H54 (cell line): ENCODE measurements around the gene SCAPER.

ENCODE experiments used
- DNase-seq: peaks from one replicate; pipeline ENCODE4 v3.0.0; 2011; ENCODE audit warnings: low spot score, mixed read lengths; ENCODE audit not compliant: insufficient read length
- FAIRE-seq: peaks from 3 replicates; lab custom pipeline; 2011; peaks lifted over from hg19 to GRCh38; lab: Jason Lieb, UNC
- POLR2A ChIP-seq: IDR thresholded peaks from 2 replicates; pipeline ENCODE4 v1.6.1; 2011; ENCODE audit warnings: low read depth, mild to moderate bottlenecking, low read length

The SCAPER gene

DNA sequence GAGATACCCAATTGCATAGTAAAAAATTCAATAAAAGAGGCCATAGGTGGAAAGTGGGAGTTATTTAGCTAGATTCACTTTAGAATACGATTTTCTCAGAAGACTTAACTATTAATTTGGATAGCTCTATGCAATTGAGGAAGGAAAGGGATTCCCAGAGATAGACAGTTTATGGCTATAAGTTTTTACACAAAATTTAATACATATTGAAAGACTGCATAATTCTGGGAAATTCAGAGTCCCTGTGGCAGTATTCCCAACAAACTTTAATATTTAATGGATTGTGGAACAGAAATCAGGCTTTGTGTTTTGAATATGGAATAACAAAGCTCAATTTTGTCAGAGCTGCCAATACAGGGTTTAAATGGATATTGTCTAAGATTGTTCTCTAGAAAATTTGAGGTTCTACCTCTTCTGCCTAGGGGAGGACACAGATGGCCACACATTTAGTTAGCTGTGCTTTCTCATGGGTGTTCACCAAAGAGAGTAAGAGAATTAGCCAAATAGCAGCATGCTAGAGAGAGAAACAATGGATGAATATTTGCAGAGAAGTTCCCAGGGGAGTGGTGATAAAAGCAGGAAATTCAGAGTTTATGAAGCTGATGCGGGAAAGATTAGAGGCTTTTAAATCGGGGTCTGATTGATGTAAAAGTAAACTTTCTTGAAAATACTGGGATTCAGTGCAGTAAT is 560.1 kb downstream of the SCAPER start:
- no peak for FAIRE-seq
- no peak for TF ChIP-seq POLR2A

DNA sequence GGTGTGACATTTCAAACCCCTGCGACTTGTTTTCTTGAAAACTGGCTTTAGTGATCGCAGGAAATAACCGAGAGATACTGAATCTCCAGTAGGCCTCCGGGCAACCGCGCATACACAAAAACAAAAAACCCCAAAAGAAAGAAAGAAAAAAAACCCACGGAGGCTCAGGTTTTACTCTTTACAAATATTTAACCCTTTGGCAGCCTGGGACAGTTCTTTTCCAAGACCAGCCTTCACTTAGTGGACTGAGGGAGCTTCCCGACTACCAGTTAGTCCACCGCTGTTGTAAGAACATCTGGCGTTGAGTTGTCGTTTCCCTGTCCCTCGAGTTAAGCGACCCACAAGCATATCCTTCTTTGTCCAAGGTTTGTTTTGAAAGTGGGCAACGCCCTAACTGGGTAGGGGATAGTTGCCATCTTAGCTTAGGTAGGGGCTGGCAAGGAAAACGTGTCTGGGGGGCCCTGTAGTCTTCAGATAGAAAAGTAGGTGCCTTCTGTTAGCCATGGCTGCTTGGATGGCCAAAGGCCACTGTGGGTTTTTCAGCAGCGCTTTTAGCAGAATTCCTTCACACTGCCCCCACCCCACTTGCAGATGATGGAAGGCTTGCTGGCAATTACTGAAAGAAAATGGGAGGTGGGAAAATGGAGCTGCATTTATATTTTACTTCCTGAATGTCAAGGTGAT is 561.7 kb downstream of the SCAPER start:
- TF ChIP-seq POLR2A: no peak
- FAIRE-seq (no peak), DNase-seq (no peak)

More for the DNA sequence above, 560.1 kb downstream of the SCAPER start:
- no peak for DNase-seq

DNA sequence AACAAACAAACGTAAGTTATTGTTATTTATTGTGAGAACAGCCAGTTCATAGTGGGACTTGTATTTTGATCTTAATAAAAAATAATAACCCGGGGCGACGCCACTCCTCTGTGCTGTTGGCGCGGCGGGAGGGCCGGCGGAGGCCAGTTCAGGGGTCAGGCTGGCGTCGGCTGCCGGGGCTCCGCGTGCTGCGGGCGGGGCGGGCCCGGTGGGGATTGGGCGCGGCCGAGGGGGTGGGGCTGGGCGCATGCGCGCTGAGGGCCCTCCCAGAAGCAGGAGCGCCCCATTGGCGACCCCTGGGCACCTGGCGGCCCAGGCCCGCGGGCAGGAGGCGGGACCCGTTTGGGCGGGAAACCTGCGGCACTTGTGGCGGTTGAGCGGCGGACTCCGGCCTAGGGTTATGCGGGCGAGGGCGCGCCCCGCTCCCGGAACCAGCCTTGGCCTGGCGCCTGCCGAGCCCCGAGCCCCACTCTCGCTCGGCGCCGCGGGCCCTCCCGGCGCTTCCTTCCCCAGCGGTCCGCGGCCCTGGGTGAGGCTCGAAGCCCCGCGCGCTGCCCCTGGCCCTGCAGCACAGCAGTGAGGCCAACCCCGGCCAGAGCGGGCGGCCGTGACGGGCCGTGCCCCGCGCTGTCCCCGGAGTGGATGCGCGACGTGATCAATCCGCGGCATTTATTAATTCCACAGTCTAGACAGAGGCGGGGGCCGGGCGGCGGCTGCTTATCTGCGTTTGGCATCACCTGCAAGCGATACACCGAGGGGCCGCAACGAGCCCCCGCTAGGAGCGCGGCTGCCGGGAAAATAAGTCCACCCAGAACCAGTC is 562.5 kb downstream of the SCAPER start:
- DNase-seq (no peak), FAIRE-seq (no peak)
- no peak for TF ChIP-seq POLR2A

DNA sequence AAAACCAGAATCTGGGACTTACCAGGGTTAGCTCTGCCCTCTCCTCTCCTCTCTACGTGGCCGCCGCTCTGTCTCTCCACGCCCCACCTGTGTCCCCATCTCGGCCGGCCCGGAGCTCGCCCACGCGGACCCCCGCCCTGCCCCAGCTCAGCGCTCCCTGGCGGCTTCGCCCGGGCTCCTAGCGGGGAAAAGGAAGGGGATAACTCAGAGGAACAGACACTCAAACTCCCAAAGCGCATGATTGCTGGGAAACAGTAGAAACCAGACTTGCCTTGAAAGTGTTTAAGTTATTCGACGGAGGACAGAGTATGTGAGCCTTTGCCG is 563.1 kb downstream of the SCAPER start:
- no peak for DNase-seq
- FAIRE-seq: no peak

DNA sequence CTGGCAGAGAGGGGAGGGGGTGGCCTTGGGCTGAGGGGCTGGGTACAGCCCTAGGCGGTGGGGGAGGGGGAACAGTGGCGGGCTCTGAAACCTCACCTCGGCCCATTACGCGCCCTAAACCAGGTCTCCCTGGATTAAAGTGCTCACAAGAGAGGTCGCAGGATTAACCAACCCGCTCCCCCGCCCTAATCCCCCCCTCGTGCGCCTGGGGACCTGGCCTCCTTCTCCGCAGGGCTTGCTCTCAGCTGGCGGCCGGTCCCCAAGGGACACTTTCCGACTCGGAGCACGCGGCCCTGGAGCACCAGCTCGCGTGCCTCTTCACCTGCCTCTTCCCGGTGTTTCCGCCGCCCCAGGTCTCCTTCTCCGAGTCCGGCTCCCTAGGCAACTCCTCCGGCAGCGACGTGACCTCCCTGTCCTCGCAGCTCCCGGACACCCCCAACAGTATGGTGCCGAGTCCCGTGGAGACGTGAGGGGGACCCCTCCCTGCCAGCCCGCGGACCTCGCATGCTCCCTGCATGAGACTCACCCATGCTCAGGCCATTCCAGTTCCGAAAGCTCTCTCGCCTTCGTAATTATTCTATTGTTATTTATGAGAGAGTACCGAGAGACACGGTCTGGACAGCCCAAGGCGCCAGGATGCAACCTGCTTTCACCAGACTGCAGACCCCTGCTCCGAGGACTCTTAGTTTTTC is 563.6 kb downstream of the SCAPER start:
- DNase-seq: no peak
- no peak for FAIRE-seq
- no peak for TF ChIP-seq POLR2A

More for the DNA sequence above, 563.1 kb downstream of the SCAPER start:
- no peak for TF ChIP-seq POLR2A

DNA sequence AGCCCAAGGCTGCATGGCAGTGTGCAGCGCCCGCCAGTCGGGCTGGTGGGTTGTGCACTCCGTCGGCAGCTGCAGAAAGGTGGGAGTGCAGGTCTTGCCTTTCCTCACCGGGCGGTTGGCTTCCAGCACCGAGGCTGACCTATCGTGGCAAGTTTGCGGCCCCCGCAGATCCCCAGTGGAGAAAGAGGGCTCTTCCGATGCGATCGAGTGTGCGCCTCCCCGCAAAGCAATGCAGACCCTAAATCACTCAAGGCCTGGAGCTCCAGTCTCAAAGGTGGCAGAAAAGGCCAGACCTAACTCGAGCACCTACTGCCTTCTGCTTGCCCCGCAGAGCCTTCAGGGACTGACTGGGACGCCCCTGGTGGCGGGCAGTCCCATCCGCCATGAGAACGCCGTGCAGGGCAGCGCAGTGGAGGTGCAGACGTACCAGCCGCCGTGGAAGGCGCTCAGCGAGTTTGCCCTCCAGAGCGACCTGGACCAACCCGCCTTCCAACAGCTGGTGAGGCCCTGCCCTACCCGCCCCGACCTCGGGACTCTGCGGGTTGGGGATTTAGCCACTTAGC is 564.3 kb downstream of the SCAPER start:
- no peak for DNase-seq
- no peak for TF ChIP-seq POLR2A
- FAIRE-seq: no peak

DNA sequence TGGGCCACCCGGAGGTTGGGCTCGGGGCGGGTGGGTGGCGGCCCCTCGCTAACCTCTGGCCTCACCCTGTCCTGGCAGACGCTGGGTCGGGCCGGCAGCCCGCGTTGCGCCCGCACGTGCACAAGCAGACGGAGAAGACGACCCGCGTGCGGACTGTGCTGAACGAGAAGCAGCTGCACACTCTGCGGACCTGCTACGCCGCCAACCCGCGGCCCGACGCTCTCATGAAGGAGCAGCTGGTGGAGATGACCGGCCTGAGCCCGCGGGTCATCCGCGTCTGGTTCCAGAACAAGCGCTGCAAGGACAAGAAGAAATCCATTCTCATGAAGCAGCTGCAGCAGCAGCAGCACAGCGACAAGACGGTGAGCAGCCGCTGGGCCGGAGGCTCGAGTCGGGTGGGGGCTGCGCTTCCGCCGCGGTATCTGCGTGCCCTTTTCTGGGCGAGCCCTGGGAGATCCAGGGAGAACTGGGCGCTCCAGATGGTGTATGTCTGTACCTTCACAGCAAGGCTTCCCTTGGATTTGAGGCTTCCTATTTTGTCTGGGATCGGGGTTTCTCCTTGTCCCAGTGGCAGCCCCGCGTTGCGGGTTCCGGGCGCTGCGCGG is 564.8 kb downstream of the SCAPER start:
- no peak for TF ChIP-seq POLR2A
- DNase-seq: no peak
- FAIRE-seq: no peak

DNA sequence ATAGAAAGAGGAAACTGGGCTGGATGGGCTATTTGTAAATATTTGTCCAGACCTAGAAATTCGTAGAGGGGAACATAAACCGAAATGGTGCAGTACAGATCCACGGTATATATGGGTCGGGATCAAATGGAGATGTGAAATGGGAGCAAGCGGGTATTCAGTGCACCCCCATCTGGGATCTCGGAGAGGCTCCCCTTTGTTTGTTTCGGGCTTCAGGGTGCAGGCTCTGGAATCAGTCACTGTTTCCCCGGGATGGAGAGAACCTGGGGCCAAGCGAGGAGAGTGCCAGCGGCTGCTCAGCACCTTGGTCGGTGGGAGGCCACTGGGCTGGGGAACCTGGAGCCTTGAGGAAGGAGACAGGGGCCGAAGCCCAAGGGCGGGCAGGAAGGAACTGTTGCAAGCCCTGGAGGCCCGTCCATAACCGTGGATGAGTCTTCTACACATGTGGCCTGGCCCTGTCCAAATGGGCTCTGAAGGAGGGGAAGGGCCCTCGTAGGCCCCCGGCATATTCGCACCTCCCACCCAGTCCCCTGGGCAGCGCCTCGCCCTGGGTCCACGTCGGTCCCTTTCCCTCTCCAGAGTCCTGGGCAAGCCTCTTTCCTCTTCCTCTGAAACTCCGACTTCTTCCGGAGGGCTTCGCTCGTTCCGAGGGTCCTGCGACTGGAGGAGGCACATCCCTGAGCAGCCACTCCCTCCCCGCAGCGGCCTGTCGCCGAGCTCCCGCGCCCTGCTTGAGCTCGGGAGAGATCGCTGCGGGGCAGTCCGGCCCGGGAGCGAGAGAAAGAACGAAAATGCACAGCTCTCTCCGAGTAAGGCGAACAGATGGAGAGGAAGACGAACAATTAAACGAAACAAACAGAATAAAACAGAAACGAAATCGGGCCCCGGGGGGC is 565.6 kb downstream of the SCAPER start:
- DNase-seq: no peak
- FAIRE-seq: no peak
- no peak for TF ChIP-seq POLR2A

DNA sequence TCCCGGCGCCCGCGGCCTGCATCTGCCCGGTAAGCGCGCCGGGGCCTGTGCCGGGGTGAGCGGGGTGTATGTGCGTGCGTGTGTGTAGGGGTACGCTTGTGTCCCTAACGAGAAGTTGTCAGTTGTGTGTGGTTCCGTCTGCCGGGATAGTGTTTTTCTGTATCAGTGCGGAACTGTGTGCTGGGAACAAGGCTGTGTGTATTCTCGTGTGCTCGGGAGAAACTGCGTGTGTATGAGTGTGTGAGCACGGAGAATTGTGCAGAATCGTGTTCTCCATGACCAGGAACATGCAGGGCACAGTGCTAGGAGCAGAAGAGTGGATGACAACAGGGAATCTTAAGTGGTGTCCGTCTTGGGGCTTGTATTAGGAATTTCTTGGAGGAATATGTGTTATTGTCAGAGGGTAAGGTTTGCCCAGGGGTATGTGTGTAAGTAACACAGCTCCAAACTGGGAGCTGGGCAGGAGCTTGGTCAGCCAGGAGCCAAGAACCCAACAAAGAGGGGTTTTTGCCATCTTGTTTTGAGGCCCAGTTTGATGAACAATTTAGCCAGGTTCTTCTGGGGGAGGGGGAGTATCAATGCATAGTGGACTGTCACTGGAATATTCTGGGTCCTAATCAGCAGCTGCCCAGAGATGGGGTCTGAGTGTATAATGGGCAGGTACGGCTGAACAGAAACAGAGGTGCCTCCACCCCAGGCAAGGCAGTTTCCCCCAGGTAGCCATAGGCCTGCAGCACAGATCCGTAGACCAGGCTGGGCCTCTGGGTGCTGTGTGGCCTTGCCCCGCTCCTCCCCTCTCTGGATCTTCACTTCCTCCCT is 566.4 kb downstream of the SCAPER start:
- DNase-seq (no peak), FAIRE-seq (no peak)
- TF ChIP-seq POLR2A: no peak

DNA sequence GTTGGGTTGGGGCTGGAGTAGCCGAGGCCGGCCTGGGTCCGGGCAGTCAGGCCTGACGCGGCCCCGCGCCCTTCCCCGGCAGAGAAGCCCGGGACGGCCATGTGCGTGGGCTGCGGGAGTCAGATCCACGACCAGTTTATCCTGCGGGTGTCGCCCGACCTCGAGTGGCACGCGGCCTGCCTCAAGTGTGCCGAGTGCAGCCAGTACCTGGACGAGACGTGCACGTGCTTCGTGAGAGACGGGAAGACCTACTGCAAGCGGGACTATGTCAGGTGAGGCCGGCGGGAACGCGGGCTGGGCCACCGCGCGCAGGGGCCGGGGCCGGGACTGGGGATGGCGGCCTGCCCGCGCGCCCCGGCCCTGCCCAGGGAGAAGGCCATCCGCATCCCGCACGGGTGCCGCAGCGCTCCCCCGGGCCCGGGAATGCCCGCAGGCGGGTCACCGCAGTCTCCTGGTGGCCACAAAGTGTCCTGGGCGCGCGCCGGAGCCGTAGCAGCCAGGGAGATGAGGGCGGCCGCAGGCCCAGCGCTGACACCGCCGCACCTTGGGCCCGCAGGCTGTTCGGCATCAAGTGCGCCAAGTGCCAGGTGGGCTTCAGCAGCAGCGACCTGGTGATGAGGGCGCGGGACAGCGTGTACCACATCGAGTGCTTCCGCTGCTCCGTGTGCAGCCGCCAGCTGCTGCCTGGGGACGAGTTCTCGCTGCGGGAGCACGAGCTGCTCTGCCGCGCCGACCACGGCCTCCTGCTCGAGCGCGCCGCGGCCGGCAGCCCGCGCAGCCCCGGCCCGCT is 567.2 kb downstream of the SCAPER start:
- DNase-seq (no peak), FAIRE-seq (no peak)
- no peak for TF ChIP-seq POLR2A

DNA sequence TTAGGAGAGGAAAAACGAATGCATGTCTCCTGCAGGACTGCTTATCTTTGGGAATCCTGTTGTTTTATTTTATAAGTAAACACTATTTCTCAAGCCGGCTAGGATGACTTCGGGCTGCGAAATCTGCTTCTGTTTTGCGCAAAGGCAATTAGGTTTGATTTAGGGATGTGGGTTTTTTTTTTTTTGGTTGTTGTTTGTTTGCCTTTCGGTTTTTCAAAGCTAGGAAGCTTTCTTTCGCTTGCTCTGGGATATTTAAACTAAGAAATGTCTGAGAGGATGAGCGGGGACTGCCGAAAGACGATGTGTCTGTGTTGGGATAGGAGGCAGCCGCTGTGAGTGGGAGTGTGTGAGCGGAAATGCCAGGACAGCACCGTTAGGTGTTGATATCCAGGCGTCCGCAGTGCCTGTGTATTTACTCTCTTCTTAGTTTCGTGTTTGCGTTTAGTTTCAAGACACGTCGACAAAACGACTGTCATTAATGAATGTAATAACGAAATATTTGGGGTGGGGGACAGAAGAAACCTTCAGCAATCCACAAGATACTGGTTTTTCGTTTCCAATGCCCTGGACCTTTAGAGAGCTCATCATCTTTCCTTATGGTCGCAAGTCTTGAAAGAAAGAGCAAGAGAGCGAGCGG is 568.0 kb downstream of the SCAPER start:
- TF ChIP-seq POLR2A: no peak
- FAIRE-seq: no peak
- DNase-seq: peak; percentile 58
